ENCODE measurements around the gene BOLA1. TPM values are rescaled to one million over a fixed set of nuclear protein-coding genes. Genes with fewer than 3 reads are reported as not detected.

Gene BOLA1
- total RNA-seq, 1 donor from 2014 or later: 16.9 TPM

DNA sequence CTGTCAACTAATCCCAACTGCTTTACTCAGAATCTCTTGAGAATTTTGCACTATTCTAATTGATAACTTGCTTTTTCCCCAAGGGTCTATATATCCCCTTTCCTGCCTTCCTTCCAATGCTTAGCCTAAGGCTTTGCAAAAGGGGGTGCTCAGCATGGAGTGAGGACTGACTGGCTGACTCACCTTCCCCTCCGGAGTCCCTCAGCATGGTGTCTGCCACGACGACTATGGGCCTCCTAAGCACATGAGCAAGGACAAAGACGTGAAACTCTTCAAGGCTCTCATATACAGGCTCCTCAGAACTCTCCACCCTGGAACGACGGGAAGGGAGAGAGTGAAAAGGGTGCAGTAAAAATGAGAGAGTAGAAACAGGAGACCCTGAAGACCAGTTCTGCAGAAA, 50.5 kb downstream of the BOLA1 start:
- no peak for DNase-seq
- ATAC-seq (ENCODE audit: poor library complexity): no peak
- intact Hi-C loops (cut with DNase I): no loop called here

Other genes starting within 250 kb of the BOLA1 start
- 0.46 TPM for gene FCGR1A, start 116.9 kb upstream of the BOLA1 start, total RNA-seq
- 0.32 TPM for gene SV2A, start 18.3 kb downstream of the BOLA1 start, total RNA-seq
- 22.8 TPM for gene SF3B4, start 28.2 kb downstream of the BOLA1 start, total RNA-seq
- gene MTMR11, start 37.3 kb downstream of the BOLA1 start, total RNA-seq: 2.0 TPM
- 23.2 TPM for gene OTUD7B, start 111.2 kb downstream of the BOLA1 start, total RNA-seq
- 48.9 TPM for gene VPS45, start 168.2 kb downstream of the BOLA1 start, total RNA-seq

Measured in Right ventricle myocardium superior (tissue), 1 donor.